CD4-positive, alpha-beta T cell treated with Interleukin-17A for 1 hour (primary cell): ENCODE results near the gene MTCL1.
A peak's percentile ranks its signal among the peaks of the same experiment; 100 is the strongest.

Experiments used
- DNase-seq: peaks from one replicate; pipeline ENCODE4 v3.0.0-alpha.2; 2020

Gene MTCL1

GRCh38 chr18:8794934-8795280 lies 89.6 kb downstream of the MTCL1 start:
- no peak for DNase-seq

DNA sequence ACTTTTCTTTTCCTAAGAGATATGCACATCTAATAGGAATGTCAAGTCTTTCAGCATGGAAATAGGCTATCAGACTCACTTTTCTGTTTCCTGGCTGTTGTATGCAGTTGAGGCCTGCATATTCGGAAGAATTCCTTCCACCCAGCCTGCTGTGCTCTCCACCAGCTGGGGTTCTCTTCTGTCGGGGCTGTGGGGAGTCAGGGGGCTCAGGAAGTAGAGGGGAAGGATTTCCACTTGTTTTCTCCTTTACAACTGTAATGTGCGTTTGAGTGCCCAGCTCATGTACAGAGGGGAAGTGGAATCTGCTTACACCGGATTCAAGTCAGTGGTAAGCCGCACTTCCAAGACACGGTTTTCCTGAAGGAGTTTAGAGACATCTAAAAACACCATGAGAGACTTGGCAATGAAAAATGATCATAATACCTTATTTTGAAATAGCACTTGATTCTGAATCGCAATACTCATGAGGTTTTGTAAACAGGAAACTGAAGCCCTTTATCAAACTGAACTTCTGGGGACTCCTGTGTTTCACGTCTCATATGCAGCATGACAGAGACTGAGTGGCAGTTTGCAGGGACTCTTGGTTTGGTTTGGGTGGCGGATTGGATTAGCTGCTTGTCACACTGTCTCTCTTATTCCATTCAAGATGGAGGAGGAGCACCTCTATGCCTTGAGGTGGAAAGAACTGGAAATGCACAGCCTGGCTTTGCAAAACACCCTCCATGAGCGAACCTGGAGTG lies 90.4 kb downstream of the MTCL1 start:
- DNase-seq: no peak

GRCh38 chr18:8797206-8797605 lies 91.8 kb downstream of the MTCL1 start:
- DNase-seq: no peak

DNA sequence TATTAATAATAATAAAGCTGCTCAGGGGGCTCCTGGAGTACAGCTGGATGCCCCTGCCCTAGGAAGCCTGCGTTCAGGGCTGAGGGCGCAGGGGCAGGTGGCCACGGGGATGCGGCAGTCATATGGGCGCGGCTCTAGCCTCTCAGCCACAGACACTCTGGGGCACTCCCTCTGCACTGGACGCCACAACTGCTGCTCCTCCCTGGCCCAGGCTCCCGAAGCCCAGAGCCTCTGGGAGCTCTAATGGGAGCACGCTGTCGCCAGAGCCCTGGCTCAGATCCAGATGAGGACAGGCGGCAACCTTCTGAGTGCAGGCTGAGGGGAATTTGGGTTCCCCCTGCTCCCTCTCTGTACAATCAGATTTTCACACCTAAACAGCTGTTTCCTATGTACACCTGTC lies 93.6 kb downstream of the MTCL1 start:
- DNase-seq: no peak

GRCh38 chr18:8799596-8800441 lies 94.5 kb downstream of the MTCL1 start:
- no peak for DNase-seq

GRCh38 chr18:8800445-8800844 lies 95.1 kb downstream of the MTCL1 start:
- DNase-seq: no peak

GRCh38 chr18:8800876-8801262 lies 95.5 kb downstream of the MTCL1 start:
- no peak for DNase-seq

DNA sequence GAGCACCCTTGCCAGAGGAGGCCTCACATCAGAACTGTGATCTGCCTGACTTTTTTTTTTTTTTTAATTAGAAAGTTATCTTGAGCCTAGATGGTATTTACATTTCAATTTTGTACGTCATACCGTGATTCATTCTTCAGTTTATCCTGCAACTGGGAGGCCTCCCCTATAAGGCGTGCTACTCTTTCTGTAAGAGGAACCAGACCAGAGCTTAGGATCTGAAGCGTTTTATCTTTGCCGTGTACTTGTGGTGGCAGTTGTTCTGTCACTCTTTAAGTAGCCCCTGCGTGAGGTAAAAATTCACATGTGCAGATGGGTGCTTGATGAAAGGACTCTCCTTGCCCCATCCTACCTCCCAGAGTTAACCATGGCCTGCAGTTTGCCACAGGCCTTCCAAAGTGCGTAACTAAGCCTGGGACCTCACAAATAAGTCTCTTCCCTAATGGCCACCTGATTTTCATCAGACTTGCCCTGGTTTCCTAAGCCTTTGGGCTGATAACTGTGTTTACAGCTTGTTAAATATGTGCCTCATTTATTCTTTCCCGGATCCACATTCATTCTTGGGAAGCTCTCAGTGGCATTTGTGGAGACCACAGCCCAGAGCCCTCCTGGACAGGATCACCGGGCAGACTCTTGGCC lies 96.0 kb downstream of the MTCL1 start:
- no peak for DNase-seq

- no peak for DNase-seq
Measured at GRCh38 chr18:8802017-8802672, 96.8 kb downstream of the MTCL1 start.

- no peak for DNase-seq
Measured at GRCh38 chr18:8803063-8803795, 97.9 kb downstream of the MTCL1 start.

- DNase-seq: no peak
Measured at GRCh38 chr18:8803957-8804356, 98.6 kb downstream of the MTCL1 start.

DNA sequence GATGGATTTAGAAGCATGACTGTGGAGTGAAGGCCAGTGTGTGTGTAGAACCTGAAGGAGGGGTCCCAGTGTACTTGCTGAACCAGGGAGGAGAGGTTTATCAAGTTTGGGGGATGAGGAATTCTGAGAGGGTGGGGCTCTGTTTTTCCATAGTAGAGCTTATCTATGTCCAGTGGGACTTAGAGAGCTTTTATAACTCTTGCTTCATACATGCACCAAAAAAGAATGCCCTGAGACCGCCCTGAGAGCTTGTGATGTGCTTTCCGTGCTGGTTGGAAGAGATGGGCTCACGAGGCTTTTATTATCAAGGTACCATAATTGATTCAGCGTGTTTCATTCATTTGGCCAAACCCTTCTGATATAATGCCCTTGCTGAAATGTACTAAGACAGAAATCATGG lies 100.2 kb downstream of the MTCL1 start:
- no peak for DNase-seq

DNA sequence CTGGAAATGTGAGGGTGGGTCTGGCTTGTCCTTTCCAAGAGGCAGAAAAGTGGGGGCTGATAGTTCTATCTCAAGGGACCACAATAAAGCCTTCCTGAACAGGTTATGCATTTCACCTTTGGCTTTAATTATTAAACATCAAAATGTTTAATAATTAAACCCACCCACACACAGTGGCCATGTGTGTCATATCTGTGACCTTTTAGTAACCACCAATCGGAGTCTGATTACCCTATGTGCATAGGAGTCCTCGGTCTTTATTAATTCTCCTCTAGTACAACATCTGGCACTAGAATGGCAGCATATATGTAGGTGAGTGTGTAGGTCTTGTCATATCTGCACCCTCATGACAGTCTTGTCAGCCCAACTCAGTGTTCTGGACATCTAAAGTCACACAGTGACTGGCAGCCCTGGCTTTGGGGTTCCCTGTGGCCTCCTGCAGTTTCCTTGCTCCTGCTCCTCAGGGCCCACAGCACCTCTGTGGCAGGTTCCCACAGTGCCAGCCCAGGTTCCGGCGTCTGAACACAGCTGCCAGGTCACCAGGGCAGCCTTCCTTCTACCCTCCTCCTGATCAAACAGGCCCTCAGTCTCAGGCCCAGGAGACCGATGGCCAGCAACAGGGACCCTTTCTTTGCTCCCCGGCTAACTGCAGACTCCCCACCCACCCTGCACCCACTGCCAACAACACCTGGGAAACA lies 100.9 kb downstream of the MTCL1 start:
- no peak for DNase-seq

DNA sequence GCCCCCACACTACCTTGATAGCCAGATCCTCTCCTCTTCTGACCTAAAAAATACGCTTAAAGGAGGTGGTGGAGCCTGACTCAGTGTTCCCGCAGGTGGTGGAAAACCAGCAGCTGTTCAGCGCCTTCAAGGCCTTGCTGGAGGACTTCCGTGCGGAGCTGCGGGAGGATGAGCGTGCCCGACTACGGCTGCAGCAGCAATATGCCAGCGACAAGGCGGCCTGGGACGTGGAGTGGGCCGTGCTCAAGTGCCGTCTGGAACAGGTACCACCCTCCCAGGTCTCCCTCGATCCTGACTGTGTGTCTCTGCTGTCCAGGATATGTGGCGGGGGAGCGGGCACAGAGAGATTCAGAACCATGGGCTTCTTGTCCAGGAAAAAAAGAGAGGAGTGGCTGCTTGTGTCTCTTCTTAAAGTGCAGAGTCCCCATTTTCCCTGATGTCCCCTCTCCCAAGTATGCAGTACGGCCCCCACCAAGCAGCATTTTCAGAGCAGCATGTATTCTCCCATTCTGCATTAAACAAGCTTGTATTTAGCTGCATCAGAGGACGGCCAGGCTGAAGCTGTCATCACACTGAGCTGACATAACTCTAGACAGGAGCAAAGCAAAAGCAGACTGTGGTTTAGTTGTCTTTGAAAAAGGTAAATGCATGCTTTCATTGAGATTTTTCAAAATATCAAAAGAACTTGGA lies 101.6 kb downstream of the MTCL1 start:
- DNase-seq: no peak

DNA sequence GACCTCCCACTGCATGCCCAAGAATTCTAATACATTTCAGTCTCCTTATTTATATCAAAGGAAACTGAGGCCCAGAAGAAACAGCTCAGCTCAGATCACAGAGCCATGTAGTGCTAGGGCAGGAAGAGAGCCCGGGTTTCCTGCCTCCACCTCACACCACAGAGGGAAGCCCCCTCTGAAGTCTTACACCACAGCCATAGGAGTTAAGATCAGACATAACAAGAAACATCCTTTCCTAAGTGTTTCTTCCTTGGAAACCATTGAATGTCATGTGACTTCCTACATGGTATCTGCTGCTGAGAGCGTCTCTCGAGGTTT lies 102.1 kb downstream of the MTCL1 start:
- DNase-seq: peak; percentile 3

GRCh38 chr18:8808001-8808400 lies 102.6 kb downstream of the MTCL1 start:
- DNase-seq: no peak

DNA sequence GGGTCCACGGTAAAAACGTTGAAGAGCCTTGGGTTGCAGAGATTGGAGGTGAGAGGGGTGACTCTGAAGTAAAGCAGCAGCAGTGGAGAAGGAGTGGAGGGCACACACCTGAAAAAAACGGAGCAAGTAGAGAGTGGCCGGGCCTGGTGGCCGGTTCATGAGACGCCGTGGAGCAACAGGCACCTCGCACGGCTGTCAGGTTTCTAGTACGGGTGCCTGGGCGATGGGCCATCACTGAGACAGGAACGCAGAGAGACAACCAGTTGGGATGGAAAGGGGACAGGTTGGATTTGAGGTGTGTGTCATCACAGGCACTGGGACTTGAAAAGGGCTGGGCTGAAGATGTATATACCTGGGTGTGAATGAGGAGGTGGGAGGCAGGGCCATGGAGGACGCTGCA lies 104.2 kb downstream of the MTCL1 start:
- no peak for DNase-seq

GRCh38 chr18:8810157-8810556 lies 104.8 kb downstream of the MTCL1 start:
- DNase-seq: no peak

GRCh38 chr18:8811115-8811514 lies 105.8 kb downstream of the MTCL1 start:
- DNase-seq: no peak

DNA sequence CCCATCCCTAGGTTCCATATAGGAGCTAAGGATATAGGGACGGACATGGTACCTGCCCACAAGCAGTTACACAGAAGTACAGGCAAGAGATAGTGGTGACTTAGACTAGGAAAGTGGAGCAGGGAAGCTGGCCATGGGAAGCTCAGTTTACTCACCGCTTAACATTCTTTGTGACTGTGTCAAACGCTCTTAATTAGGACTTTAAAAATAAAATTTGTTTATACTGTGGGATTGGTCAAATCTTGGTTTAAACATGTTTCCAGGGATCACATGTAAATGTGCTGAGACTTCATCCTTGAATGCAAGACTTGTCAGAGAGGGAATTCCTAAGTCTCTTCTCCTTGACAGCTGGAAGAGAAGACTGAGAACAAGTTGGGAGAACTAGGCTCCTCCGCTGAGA lies 107.3 kb downstream of the MTCL1 start:
- no peak for DNase-seq

GRCh38 chr18:8813611-8814010 lies 108.3 kb downstream of the MTCL1 start:
- no peak for DNase-seq

- no peak for DNase-seq
Measured at GRCh38 chr18:8814206-8814605, 108.8 kb downstream of the MTCL1 start.
